GM10266 (cell line): ENCODE measurements around the gene ATP10B.

Experiments used
- DNase-seq: peaks from one replicate; pipeline ENCODE4 v3.0.0; 2012; ENCODE audit errors: extremely low spot score
- TF ChIP-seq, protein P1 (sequence below): IDR thresholded peaks from 2 replicates; pipeline ENCODE4 v1.5.1; 2012; ENCODE audit warnings: mild to moderate bottlenecking, low read depth; ENCODE audit not compliant: control insufficient read depth, insufficient read depth; ENCODE audit errors: missing control alignments

Gene ATP10B

GRCh38 chr5:160555581-160555970 lies 296.4 kb downstream of the ATP10B start:
- no peak for DNase-seq
- TF ChIP-seq, protein P1, sequence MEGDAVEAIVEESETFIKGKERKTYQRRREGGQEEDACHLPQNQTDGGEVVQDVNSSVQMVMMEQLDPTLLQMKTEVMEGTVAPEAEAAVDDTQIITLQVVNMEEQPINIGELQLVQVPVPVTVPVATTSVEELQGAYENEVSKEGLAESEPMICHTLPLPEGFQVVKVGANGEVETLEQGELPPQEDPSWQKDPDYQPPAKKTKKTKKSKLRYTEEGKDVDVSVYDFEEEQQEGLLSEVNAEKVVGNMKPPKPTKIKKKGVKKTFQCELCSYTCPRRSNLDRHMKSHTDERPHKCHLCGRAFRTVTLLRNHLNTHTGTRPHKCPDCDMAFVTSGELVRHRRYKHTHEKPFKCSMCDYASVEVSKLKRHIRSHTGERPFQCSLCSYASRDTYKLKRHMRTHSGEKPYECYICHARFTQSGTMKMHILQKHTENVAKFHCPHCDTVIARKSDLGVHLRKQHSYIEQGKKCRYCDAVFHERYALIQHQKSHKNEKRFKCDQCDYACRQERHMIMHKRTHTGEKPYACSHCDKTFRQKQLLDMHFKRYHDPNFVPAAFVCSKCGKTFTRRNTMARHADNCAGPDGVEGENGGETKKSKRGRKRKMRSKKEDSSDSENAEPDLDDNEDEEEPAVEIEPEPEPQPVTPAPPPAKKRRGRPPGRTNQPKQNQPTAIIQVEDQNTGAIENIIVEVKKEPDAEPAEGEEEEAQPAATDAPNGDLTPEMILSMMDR = no peak

DNA sequence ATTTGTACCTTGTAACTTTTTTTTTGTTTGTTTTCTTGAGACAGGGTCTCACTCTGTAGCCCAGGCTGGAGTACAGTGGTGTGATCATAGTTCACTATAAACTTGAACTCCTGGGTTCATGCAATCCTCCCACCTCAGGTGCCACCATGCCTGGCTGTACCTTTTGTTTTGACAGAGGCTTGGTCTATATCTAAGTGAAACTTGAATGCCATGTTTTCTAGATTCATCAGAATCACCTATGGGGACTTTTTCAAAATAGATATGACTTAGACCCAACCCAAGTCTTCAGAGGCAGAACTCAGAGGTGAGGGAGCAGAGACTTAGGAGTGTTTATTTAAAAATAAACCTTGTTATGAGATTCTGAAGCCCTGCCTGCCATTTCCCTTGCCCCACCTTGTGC lies 301.9 kb downstream of the ATP10B start:
- TF ChIP-seq, protein P1 = no peak
- no peak for DNase-seq

- TF ChIP-seq, protein P1 = no peak
- no peak for DNase-seq
Observed at GRCh38 chr5:160548949-160549645, 302.9 kb downstream of the ATP10B start.

- no peak for DNase-seq
- TF ChIP-seq, protein P1 = no peak
Observed at GRCh38 chr5:160547872-160548271, 304.1 kb downstream of the ATP10B start.

GRCh38 chr5:160547061-160547460 lies 304.9 kb downstream of the ATP10B start:
- no peak for DNase-seq
- TF ChIP-seq, protein P1 = no peak

- TF ChIP-seq, protein P1 = no peak
- DNase-seq = no peak
Observed at GRCh38 chr5:160545832-160546231, 306.2 kb downstream of the ATP10B start.

DNA sequence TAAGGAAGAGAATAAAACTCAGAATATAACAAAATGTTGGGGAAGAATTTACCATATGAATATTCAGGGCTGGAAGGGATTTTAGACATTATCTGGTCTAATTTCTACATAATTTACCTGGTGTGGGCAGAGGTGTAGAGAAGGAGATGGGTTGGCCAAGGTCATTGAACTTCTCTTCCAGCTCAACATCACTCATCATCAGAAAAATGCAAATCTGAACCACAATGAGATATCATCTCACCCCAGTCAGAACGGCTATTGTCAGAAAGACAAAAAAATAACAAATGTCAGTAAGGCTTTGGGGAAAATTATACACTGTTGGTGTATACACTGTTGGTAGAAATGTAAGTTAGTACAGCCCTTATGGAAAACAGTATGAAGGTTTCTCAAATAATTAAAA lies 308.6 kb downstream of the ATP10B start:
- TF ChIP-seq, protein P1 = no peak
- DNase-seq = no peak
